22Rv1 (cell line): ENCODE data around the gene NMNAT3.

Experiments used
- ZFX ChIP-seq: fragments of 450-650 bp; IDR thresholded peaks from 2 replicates; pipeline ENCODE4 v1.6.1; 2017; ENCODE audit warnings: antibody characterized with exemption, borderline replicate concordance
- TF ChIP-seq, protein P1 (sequence below): fragments of 450-650 bp; IDR thresholded peaks from 2 replicates; pipeline ENCODE4 v1.5.1; 2017; ENCODE audit warnings: mild to moderate bottlenecking

DNA sequence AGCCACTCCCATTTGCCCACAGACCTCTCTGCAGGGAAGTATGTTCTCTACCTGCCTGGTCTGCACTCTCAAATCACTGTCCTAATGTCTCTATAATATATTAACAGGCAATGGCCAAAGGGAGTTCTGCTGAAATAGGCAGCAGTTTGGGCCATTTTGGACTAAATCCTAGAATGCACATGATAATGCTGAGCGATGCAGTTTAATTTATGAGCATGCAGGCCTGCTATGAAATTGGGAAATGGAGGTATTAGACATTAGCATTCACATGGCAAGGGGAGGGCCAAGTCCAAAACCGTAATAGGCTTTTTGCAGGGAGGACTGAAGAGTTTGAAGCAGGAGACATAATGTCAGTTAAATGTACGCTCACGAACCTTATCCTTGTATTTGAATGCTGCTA is 31.3 kb downstream of the NMNAT3 start:
- TF ChIP-seq, protein P1, sequence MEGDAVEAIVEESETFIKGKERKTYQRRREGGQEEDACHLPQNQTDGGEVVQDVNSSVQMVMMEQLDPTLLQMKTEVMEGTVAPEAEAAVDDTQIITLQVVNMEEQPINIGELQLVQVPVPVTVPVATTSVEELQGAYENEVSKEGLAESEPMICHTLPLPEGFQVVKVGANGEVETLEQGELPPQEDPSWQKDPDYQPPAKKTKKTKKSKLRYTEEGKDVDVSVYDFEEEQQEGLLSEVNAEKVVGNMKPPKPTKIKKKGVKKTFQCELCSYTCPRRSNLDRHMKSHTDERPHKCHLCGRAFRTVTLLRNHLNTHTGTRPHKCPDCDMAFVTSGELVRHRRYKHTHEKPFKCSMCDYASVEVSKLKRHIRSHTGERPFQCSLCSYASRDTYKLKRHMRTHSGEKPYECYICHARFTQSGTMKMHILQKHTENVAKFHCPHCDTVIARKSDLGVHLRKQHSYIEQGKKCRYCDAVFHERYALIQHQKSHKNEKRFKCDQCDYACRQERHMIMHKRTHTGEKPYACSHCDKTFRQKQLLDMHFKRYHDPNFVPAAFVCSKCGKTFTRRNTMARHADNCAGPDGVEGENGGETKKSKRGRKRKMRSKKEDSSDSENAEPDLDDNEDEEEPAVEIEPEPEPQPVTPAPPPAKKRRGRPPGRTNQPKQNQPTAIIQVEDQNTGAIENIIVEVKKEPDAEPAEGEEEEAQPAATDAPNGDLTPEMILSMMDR, result no peak
- no peak for TF ChIP-seq ZFX
